OCI-LY1 (cell line): ENCODE measurements around the gene RGS14.

Source experiments
- H2AFZ ChIP-seq: fragments of 200-600 bp; sonication (generic), shearing (Covaris generic); 2 replicates; pipeline ENCODE4 v1.6.0; 2014; ENCODE audit warnings: antibody characterized with exemption, mild to moderate bottlenecking, low read length
- H3F3A ChIP-seq: fragments of 200-600 bp; sonication (generic), shearing (Covaris generic); 2 replicates; pipeline ENCODE4 v1.6.0; 2014; ENCODE audit warnings: mild to moderate bottlenecking, antibody characterized with exemption, low read length, moderate library complexity; ENCODE audit not compliant: insufficient read depth
- H3K27ac ChIP-seq: fragments of 200-600 bp; sonication (generic); 2 replicates; pipeline ENCODE4 v1.5.1; 2014; ENCODE audit warnings: low read length, mixed run types, mild to moderate bottlenecking, low read depth; ENCODE audit not compliant: poor library complexity, severe bottlenecking
- H3K27me3 ChIP-seq: fragments of 200-600 bp; sonication (generic); 2 replicates; pipeline ENCODE4 v1.6.0; 2014; ENCODE audit warnings: antibody characterized with exemption, mild to moderate bottlenecking, low read length, moderate library complexity; ENCODE audit not compliant: insufficient read depth
- H3K36me3 ChIP-seq: fragments of 200-600 bp; sonication (generic); 2 replicates; pipeline ENCODE4 v1.6.1; 2014; ENCODE audit warnings: mild to moderate bottlenecking, antibody characterized with exemption, low read length, moderate library complexity, mixed read lengths; ENCODE audit not compliant: insufficient read depth
- H3K4me1 ChIP-seq: fragments of 200-600 bp; sonication (generic); 2 replicates; pipeline ENCODE4 v1.5.1; 2014; ENCODE audit warnings: mild to moderate bottlenecking, low read length, moderate library complexity; ENCODE audit not compliant: insufficient read depth, severe bottlenecking
- H3K4me2 ChIP-seq: fragments of 200-600 bp; sonication (generic), shearing (Covaris generic); 2 replicates; pipeline ENCODE4 v1.6.1; 2014; ENCODE audit warnings: low read length
- H3K4me3 ChIP-seq: fragments of 200-600 bp; sonication (generic); 2 replicates; pipeline ENCODE4 v1.5.1; 2014; ENCODE audit warnings: low read length, low read depth, mild to moderate bottlenecking, mixed read lengths; ENCODE audit not compliant: poor library complexity, severe bottlenecking
- H3K79me2 ChIP-seq: fragments of 200-600 bp; shearing (Covaris generic); 2 replicates; pipeline ENCODE4 v1.6.1; 2016; ENCODE audit warnings: mixed run types, low read length, mixed read lengths; ENCODE audit not compliant: insufficient read depth
- H3K9ac ChIP-seq: fragments of 200-600 bp; sonication (generic), shearing (Covaris generic); 2 replicates; pipeline ENCODE4 v1.6.1; 2014; ENCODE audit warnings: mild to moderate bottlenecking, low read length, mixed read lengths
- H3K9me2 ChIP-seq: fragments of 200-600 bp; sonication (generic), shearing (Covaris generic); 2 replicates; pipeline ENCODE4 v1.6.1; 2014; ENCODE audit warnings: low read depth, mild to moderate bottlenecking, low read length, mixed read lengths
- H3K9me3 ChIP-seq: fragments of 200-600 bp; shearing (Covaris generic); 2 replicates; pipeline ENCODE4 v1.6.1; 2014; ENCODE audit warnings: low read length, mixed read lengths
- H4K20me1 ChIP-seq: fragments of 200-600 bp; sonication (generic), shearing (Covaris generic); 2 replicates; pipeline ENCODE4 v1.6.0; 2016; ENCODE audit warnings: mild to moderate bottlenecking, low read length; ENCODE audit not compliant: insufficient read depth
- EZH2 ChIP-seq: fragments of 200-600 bp; sonication (generic), shearing (Covaris generic); IDR thresholded peaks from 2 replicates; pipeline ENCODE4 v1.8.0; 2017; ENCODE audit warnings: borderline replicate concordance, mixed run types, mild to moderate bottlenecking, antibody characterized with exemption, low read length, moderate library complexity, mixed read lengths
- TF ChIP-seq, protein P1 (sequence below): fragments of 200-600 bp; sonication (generic), shearing (Covaris generic); IDR thresholded peaks from 2 replicates; pipeline ENCODE4 v1.5.1; 2017; ENCODE audit warnings: mild to moderate bottlenecking, antibody characterized with exemption, low read length, moderate library complexity, mixed read lengths

Gene RGS14

GRCh38 chr5:177332896-177333260 lies 24.8 kb upstream of the RGS14 start:
- no peaks in the 10 kb centered on the region for H3K9me2 ChIP-seq
- no peaks in the 10 kb centered on the region for H3K4me1 ChIP-seq
- no peak overlapping the region for H3K4me2 ChIP-seq
- H3K79me2 ChIP-seq, result no peaks in the 10 kb centered on the region
- H3F3A ChIP-seq, result no peaks in the 10 kb centered on the region
- no peak overlapping the region for H2AFZ ChIP-seq
- no peaks in the 10 kb centered on the region for H3K27me3 ChIP-seq
- H4K20me1 ChIP-seq, result no peaks in the 10 kb centered on the region
- H3K9ac ChIP-seq, result no peak overlapping the region
- no peak for TF ChIP-seq EZH2
- TF ChIP-seq, protein P1, sequence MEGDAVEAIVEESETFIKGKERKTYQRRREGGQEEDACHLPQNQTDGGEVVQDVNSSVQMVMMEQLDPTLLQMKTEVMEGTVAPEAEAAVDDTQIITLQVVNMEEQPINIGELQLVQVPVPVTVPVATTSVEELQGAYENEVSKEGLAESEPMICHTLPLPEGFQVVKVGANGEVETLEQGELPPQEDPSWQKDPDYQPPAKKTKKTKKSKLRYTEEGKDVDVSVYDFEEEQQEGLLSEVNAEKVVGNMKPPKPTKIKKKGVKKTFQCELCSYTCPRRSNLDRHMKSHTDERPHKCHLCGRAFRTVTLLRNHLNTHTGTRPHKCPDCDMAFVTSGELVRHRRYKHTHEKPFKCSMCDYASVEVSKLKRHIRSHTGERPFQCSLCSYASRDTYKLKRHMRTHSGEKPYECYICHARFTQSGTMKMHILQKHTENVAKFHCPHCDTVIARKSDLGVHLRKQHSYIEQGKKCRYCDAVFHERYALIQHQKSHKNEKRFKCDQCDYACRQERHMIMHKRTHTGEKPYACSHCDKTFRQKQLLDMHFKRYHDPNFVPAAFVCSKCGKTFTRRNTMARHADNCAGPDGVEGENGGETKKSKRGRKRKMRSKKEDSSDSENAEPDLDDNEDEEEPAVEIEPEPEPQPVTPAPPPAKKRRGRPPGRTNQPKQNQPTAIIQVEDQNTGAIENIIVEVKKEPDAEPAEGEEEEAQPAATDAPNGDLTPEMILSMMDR, result no peak
- no peak overlapping the region for H3K27ac ChIP-seq
- H3K4me3 ChIP-seq, result no peak overlapping the region
- peaks cover 72% of the 10 kb centered on the region for H3K36me3 ChIP-seq
- no peaks in the 10 kb centered on the region for H3K9me3 ChIP-seq

DNA sequence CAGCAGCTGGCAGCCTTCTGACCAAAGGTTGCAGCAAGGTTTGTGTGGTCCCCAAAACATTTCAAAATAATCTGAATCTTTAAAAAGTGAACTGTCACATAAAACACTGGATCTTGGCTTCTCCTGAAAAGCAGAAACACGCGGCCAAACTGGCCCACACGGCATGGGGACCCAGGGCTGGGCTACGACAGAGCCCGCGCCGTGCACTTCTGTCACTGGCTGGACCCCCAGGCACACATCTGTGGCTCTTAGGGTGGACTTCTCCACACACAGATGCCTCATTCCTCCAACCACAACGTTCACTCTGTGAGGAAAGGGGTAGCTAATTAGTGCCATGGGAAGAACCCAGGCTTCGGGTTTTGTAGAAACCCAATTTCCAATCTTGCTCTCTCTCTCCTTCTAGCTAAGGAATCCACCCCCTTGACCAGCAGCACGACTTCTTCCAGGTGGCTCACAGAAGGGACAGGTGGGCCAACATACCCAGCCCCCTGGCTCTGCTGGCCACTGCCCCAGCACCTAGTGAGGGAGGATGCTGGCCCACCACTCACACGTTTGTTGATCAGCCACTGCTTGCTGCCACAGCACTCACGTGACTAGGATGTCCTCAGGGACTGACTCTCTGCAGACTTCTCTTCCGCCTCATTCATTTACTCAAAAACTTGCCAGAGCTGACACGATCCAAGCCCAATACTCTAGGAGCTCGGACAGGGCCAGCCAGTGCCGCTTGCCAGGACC lies 24.1 kb upstream of the RGS14 start:
- Histone ChIP-seq H3K36me3 (peaks cover 79% of the 10 kb centered on the region), H3K9me3 (no peaks in the 10 kb centered on the region), H2AFZ (no peak overlapping the region), H3K4me2 (no peak overlapping the region), H3K9me2 (no peaks in the 10 kb centered on the region), H3F3A (no peaks in the 10 kb centered on the region), H3K9ac (no peak overlapping the region), H3K27me3 (no peaks in the 10 kb centered on the region), H3K4me1 (no peaks in the 10 kb centered on the region), H4K20me1 (no peaks in the 10 kb centered on the region), H3K79me2 (no peaks in the 10 kb centered on the region), H3K27ac (no peak overlapping the region), H3K4me3 (no peak overlapping the region)
- TF ChIP-seq EZH2, result no peak
- TF ChIP-seq, protein P1, result no peak

DNA sequence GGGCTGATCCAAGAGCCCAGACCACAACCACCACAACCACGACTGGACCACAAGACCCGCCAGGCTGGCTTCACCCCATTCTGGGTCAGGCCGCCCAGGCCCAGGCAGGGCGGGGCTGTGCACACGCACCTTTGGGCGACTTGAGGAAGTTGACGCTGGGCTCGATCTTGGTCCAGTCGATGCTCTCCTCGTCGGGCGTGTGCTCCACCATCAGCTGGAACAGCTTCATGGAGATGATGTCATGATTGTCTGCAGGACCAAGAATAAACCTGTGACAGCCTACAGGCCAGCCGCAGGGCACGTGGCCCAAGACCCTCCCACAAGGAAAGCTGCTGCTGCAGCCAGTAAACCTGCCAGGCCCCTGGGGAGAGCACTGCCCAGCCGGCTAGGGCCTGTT lies 23.6 kb upstream of the RGS14 start:
- H3K4me3 ChIP-seq, result no peak overlapping the region
- 0 out of 2 replicates have a peak, but pooled peaks cover under 1% of the 10 kb centered on the region for H3K79me2 ChIP-seq
- H3K9me3 ChIP-seq, result no peaks in the 10 kb centered on the region
- H3K36me3 ChIP-seq, result peaks cover 85% of the 10 kb centered on the region
- no peak overlapping the region for H3K4me2 ChIP-seq
- H3K9me2 ChIP-seq, result no peaks in the 10 kb centered on the region
- H3K27ac ChIP-seq, result no peak overlapping the region
- no peak overlapping the region for H3K9ac ChIP-seq
- H4K20me1 ChIP-seq, result no peaks in the 10 kb centered on the region
- no peaks in the 10 kb centered on the region for H3F3A ChIP-seq
- no peaks in the 10 kb centered on the region for H3K4me1 ChIP-seq
- TF ChIP-seq, protein P1, result no peak
- no peak for TF ChIP-seq EZH2
- no peak overlapping the region for H2AFZ ChIP-seq
- H3K27me3 ChIP-seq, result no peaks in the 10 kb centered on the region
